ENCODE results near the gene KIAA1328. TPM values are rescaled to one million over a fixed set of nuclear protein-coding genes. Genes with fewer than 3 reads are reported as not detected.

KIAA1328 gene
- total and polyA plus RNA-seq, 9 of the 15 experiments (the other 6 are each of a cell fraction or from before 2014, with no cell fraction given), result 4.0 to 8.6 (median 7.4) TPM

GRCh38 chr18:36813824-36814223 is 15.1 kb upstream of the KIAA1328 start (continued):
- no peak for TF ChIP-seq GTF3C2 (IDR thresholded peaks at IDR 0.05; ENCODE audit: borderline replicate concordance, extremely low read depth, insufficient read length)
- no peak for TF ChIP-seq JUND (IDR thresholded peaks at IDR 0.05; ENCODE audit: borderline replicate concordance, low read depth, low read length)
- TF ChIP-seq JUND (tag; IDR thresholded peaks at IDR 0.05; ENCODE audit: borderline replicate concordance, low read depth, low read length), result no peak
- no peak for TF ChIP-seq LCOR (CRISPR knock-in tag; IDR thresholded peaks at IDR 0.05)
- TF ChIP-seq MTA2 (IDR thresholded peaks at IDR 0.05; ENCODE audit: low read depth), result 0 out of 2 replicates have a peak, but pooled peaks have one; percentile 38
- no peak for TF ChIP-seq ZNF668 (CRISPR knock-in tag; IDR thresholded peaks at IDR 0.05)
- 0 out of 2 replicates have a peak, but pooled peaks have one; percentile 13 for TF ChIP-seq TCF3 (CRISPR knock-in tag; IDR thresholded peaks at IDR 0.05)
- TF ChIP-seq RBM25 (IDR thresholded peaks at IDR 0.05; ENCODE audit: low read depth, low read length, severe bottlenecking), result no peak
- peak; percentile 80 for TF ChIP-seq CBFA2T3 (IDR thresholded peaks at IDR 0.05)
- no peak for TF ChIP-seq PHF21A (IDR thresholded peaks at IDR 0.05; ENCODE audit: borderline replicate concordance, low read depth)
- TF ChIP-seq HNRNPLL (IDR thresholded peaks at IDR 0.05; ENCODE audit: low read depth, low read length, poor library complexity, severe bottlenecking), result no peak
- peak; percentile 47 for TF ChIP-seq DPF2 (IDR thresholded peaks at IDR 0.05)
- no peak for TF ChIP-seq ETS2 (tag; IDR thresholded peaks at IDR 0.05; ENCODE audit: borderline replicate concordance, poor library complexity, severe bottlenecking)
- TF ChIP-seq PYGO2 (tag; IDR thresholded peaks at IDR 0.05), result no peak
- TF ChIP-seq FOXK2 (conservative IDR thresholded peaks at IDR 0.05 in 1 of 2, IDR thresholded peaks at IDR 0.05 in 1 of 2; ENCODE audit: low read depth in 2 of 2), result 0 out of 4 replicates have a peak, but pooled peaks of 1 of the 2 experiments have one; percentile 15
- TF ChIP-seq ZNF124 (CRISPR knock-in tag; IDR thresholded peaks at IDR 0.05), result no peak
- no peak for TF ChIP-seq TCFL5 (CRISPR knock-in tag; conservative IDR thresholded peaks at IDR 0.05)
- no peak for TF ChIP-seq HMG20B (CRISPR knock-in tag; IDR thresholded peaks at IDR 0.05)
- TF ChIP-seq CREBBP (IDR thresholded peaks at IDR 0.05; ENCODE audit: low read depth, low read length), result no peak
- peak; percentile 8; the same call in 1 of the 2 replicates for TF ChIP-seq EP300 (IDR thresholded peaks at IDR 0.05; ENCODE audit: low read length)
- no peak for TF ChIP-seq HDAC1 (IDR thresholded peaks at IDR 0.05)
- no peak for TF ChIP-seq ELF1 (tag; IDR thresholded peaks at IDR 0.05)
- TF ChIP-seq NEUROD1 (IDR thresholded peaks at IDR 0.05; ENCODE audit: borderline replicate concordance, low read depth, low read length, partially characterized antibody), result no peak
- TF ChIP-seq TBP (optimal IDR thresholded peaks at IDR 0.05; ENCODE audit: low read depth, low read length), result peak; percentile 21
- peak; percentile 35; the same call in 1 of the 2 replicates for TF ChIP-seq SMARCA4 (IDR thresholded peaks at IDR 0.05)

Data from K562 (cell line).